GM19372 (cell line): ENCODE measurements around the gene TNS4.

ENCODE experiments used
- ATAC-seq: cut with Tn5 transposase; IDR thresholded peaks from one replicate; pipeline ENCODE4 v1.9.1; 2021; ENCODE audit warnings: mild to moderate bottlenecking, low read depth, moderate library complexity; ENCODE audit not compliant: unreplicated experiment

TNS4 gene

GRCh38 chr17:40458851-40459482 lies 42.5 kb downstream of the TNS4 start:
- no peak for ATAC-seq

DNA sequence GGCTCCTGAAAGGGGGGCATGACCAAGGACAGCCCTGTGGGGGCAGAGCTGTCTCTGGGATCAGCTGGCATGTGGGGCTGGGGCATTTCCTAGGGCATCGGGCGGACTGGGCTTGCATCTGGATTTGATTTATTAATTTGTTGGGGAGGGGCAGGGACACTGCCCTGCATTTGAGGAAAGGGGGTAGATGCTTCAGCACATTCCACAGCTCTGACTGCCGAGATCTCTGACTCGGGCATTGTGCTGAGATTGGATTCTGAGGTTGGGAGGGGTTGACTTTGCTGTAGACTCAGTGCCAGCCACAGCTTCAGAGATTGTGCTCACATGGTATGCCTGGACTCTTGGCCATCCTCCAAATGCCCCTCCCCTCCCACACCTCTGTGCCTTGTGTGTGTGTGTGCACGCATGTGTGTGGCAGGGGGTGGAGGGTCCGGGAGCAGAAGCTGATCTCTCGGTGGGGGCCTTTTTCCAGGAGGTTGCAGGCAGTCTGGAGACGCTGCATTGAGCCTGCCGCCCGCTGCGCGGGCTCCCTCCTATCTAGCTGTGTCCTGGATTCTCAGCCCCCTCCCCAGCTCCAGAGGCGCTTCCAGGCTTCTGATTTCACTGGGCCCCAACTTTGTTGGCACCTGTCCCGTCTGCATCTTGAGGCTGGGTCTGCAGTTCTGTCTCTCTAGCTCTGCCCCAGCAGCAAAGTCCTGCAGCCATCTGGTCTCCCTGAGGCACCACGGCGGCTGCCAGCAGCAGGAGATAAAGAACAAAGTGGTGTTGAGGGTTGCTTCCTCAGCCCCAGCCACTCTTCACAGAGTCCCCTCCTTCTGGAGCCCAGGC lies 43.2 kb downstream of the TNS4 start:
- no peak for ATAC-seq

GRCh38 chr17:40457369-40457768 lies 44.1 kb downstream of the TNS4 start:
- no peak for ATAC-seq

DNA sequence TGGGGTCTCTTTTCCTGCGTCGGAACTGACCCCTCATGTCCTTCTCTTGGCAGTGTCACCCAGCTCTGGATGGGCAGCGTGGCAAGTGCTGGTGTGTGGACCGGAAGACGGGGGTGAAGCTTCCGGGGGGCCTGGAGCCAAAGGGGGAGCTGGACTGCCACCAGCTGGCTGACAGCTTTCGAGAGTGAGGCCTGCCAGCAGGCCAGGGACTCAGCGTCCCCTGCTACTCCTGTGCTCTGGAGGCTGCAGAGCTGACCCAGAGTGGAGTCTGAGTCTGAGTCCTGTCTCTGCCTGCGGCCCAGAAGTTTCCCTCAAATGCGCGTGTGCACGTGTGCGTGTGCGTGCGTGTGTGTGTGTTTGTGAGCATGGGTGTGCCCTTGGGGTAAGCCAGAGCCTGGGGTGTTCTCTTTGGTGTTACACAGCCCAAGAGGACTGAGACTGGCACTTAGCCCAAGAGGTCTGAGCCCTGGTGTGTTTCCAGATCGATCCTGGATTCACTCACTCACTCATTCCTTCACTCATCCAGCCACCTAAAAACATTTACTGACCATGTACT lies 44.9 kb downstream of the TNS4 start:
- ATAC-seq, result no peak

DNA sequence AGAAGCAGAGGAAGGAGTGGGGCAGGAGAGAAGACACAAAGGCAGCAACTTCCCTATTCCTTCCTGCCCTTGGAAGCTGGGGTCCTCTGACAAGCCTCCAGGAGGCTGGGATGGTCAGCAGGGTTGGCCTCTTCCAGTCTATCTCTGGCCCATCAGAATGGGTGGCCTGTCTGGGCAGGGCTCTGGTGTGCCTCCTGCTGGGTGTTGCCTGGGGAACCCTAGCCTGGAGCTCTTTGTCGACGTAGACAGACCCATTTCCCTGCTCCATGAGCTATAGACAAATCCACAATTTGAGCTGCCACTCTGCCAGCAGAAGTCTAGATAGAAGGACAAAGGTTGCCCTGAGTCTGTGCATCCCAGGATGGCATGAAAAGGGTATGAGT lies 46.8 kb downstream of the TNS4 start:
- ATAC-seq, result no peak

DNA sequence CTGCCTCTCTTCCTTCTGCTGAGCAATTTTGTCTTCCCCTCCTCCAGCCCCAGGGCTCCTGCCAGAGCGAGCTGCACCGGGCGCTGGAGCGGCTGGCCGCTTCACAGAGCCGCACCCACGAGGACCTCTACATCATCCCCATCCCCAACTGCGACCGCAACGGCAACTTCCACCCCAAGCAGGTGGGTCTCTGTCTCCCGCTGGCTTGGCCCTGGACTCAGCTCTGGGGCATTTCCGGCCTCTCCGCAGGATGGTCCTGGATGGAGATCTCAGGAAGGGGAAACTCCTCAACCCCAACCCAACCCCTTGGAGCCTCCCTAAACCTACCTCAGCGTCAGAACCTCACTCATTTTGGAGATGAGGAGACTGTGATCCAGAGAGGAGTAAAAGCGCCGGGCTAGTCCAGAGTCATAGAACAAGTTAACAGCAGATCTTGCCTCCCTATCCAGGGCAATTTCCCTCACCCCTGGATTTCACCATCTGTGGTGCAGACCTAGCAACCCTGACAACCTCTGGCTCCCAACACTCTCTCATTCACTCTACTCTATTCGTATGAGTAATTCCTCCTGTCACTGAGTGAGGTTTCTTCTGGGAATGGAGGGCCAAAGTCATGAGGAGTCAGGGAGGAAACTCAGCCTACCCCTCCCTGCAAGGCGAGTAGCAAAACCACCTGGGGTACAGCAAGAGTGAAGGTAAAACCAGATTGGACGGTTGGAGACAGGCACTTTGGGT lies 47.4 kb downstream of the TNS4 start:
- no peak for ATAC-seq

DNA sequence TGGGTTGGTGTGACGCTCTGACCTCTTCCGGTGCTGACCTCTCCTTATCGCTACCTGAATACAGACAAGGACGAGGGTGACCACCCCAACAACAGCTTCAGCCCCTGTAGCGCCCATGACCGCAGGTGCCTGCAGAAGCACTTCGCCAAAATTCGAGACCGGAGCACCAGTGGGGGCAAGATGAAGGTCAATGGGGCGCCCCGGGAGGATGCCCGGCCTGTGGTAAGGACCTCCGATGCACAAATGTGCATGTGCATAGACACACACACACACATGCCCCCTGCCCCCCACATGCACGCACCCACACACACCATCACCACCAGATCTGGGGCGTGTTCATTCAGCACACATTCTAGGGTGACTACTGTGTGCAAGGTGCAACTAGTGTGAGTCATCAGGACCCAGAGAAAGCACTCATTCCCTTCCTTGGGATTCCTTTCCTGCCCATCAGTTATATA lies 48.5 kb downstream of the TNS4 start:
- ATAC-seq, result no peak

DNA sequence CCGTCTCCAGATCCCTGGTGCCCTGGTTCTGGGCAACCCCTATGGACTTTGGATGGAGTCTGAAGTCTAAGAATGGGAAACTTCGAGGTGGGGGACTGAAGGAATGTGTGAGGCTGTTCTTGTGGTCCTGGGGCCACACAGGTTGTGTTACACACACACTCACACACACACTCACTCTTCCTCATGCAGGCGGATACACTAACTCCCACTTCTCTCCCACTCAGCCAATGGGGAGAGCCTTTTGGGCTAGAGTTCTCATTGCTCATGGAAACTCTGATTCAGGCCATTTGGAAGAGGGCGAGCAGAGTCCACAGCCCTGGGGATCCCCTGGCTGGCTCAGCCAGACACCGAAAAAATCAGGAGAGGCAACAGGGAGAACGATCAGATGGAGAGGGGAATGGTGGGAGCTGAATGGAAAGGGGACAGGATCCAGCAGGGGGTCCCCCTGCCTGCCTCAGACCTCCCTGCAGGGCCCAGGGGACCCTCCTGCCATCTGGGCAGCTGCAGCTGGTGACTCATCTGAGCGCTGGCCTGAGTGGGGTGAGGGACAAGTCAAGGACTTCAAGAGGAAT lies 49.1 kb downstream of the TNS4 start:
- no peak for ATAC-seq

DNA sequence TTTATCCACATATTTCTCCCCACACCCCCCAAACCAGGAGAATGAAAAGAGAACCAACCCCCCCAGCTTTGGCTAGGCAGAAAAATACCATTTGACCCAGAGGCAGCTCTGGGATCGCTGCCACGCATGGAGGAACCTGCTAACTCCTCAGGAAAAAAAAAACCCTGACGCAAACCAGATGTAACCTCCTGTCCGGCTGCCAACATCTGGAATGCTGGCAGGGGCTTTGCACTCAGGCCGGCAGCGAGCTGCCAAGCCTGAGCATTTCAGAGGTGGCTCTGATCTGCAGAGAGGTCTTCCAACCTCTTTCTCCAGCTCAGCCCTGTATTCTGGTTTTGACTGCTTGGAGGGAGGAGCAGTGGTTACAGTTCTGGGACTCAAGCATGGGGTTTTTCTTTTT lies 50.0 kb downstream of the TNS4 start:
- ATAC-seq, result no peak

GRCh38 chr17:40450175-40450574 lies 51.2 kb downstream of the TNS4 start:
- ATAC-seq, result no peak

DNA sequence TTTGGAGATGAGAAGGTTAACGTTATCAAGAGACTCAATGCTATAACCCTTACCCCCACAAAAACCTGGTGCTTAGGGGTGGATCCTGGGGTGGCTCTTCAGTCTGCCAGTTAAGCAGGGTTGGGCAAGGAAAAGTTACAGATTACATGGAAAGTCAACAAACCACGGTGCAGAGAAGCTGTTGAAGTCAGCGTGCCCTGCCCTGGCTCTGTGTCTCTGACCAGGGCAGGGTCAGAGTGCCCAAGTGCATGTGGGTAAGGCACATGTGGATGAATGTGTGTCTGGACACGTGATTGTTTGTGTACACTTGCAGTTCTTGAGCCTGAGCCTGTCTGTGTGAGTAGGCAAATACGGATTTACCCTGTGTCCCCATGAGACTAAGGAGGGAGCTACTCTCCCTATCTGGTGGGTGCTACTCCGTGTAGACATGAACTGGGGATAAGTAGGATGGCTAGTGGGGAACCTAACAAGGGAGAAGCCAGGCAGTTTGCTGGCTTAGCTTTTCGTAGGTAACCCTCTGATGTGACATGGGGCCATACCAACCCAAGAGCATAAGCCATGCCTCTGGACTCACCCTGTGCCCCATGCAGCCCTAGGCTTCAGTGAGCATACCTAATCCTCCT lies 52.7 kb downstream of the TNS4 start:
- no peak for ATAC-seq

- no peak for ATAC-seq
These were observed 53.2 kb downstream of the TNS4 start for GRCh38 chr17:40448213-40448638.

- no peak for ATAC-seq
These were observed 53.6 kb downstream of the TNS4 start for GRCh38 chr17:40447806-40448205.

DNA sequence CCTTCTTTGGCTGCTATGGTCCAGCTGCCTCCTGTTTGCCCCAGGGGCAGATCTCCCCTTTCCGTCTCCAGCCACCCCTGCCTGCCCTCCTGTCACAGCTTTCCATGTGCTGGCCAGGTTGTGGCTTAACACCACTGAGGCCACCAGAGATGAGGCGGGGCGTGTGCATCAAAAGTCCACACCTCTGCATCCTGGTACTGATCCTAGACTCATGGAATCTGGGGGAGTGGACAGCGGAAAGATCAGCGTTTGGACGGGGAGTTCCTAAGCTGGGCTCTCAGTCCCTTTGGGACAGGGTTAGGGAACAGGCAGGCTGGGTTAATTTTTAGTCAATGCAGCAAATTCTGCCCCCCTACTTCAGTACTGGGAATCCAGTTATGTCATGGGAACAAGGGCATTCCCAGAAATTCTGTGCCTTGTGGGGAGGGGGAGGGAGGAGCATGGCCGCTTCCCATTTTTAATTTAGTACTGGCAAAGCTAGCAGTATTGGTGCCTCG lies 54.2 kb downstream of the TNS4 start:
- ATAC-seq, result no peak

DNA sequence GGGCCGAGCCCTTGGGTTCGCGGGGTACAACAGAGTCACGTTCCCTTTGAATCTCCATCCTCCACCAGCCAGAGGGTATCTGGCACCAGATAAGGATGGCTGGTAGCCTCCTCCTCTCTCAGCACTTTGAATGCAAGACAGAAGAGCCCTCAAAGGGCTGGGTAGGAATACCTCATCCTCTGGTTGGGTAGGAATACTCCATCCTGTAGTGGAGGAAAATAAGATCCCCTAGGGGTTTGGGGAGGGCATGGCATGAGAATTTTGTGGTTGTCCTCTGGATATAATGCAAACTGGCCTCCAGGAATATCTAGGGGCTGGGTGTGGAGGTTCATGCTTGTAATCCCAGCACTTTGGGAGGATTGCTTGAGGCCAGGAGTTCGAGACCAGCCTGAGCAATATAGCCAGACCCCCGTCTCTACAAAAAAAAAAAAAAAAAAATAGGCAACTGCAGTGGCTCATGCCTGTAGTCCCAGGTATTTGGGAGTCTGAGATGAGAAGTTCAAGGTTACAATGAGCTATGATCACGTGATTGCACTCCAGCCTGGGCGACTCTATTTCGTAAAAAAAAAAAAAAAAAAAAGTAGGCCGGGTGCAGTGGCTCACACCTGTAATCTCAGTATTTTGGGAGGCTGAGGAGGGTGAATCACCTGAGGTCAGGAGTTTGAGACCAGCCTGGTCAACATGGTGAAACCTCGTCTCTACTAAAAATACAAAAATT lies 55.5 kb downstream of the TNS4 start:
- no peak for ATAC-seq

DNA sequence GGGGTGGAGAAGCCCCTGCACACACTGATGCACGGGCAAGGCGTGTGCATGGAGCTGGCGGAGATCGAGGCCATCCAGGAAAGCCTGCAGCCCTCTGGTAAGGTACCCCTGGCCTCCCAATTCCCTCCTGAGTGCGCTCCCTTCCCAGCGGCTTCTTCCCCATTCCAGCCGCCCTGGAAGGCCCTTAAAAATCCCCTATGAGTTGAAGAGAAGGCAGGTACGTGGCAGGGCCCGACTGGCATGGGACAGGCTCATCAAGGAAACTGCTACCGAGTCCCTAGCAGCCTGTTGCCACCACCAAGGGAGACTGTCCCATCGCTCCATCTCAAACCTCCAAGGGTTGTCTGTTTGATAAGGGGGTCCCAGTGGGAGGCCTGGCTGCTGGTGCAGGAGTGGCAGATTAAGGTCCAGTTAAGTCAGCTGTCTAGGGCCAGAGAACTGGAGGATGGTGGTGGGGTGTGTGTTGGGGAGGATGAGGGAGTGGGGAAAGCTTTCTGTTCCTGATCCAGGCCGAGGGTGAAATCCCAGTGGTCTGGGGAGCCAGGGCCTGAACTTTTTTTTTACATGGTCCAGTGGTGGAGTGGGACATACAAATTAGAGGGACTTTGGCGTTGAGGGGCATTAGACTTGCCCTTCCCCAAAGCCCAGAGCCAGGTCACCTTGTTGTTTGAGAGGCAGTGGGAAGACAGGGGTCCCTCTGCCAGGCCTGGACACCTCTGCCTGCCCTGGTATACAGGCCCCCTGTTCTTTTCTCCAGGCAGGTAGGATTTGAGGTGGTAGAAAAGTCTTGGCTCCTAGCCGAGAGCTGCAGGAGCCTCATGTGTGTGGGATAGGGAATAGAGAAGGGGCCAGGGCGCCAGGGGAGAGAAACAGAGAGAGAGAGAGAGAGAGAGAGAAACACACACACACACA lies 57.2 kb downstream of the TNS4 start:
- no peak for ATAC-seq

- no peak for ATAC-seq
These were observed 58.0 kb downstream of the TNS4 start, which contains the start of gene IGFBP4 for GRCh38 chr17:40443196-40443987. TSS of gene IGFBP4 (plus strand) at chr17:40443450. CDS start at chr17:40443736, 286 bp downstream.
